Gastroesophageal sphincter (tissue), 4 donors: ENCODE results near the gene USP44. TPM values are rescaled to one million over a fixed set of nuclear protein-coding genes. Genes with fewer than 3 reads are reported as not detected.

ENCODE experiments used
- ATAC-seq: fragments of 150-250 bp; one replicate; pipeline ENCODE4 v1.9.1; 2016; ENCODE audit warnings: mild to moderate bottlenecking, moderate library complexity
- H3K27ac ChIP-seq, 4 donors: fragments of 200-600 bp; sonication (generic) in 3 of 4; 1 replicate in 3 of 4; 2 replicates in 1 of 4; pipeline ENCODE4 v1.5.1; 2016 to 2019
- H3K27me3 ChIP-seq: fragments of 200-600 bp; sonication (generic); one replicate; pipeline ENCODE4 v1.5.1; 2019
- H3K36me3 ChIP-seq, 2 donors: fragments of 200-600 bp; sonication (generic); one replicate each; pipeline ENCODE4 v1.5.1; 2019; ENCODE audit warnings: control low read depth in 1 of 2
- H3K4me1 ChIP-seq, 3 donors: fragments of 200-600 bp; sonication (generic); 1 replicate in 2 of 3; 2 replicates in 1 of 3; pipeline ENCODE4 v1.5.1; 2016 to 2019; ENCODE audit warnings: control low read depth in 2 of 3
- H3K4me3 ChIP-seq, 2 donors: fragments of 200-600 bp; sonication (generic); one replicate each; pipeline ENCODE4 v1.5.1; 2019; ENCODE audit warnings: mild to moderate bottlenecking in 1 of 2, moderate library complexity in 1 of 2
- H3K9me3 ChIP-seq, 3 donors: fragments of 200-600 bp; sonication (generic); one replicate each; pipeline ENCODE4 v1.5.1; 2017 to 2019; ENCODE audit warnings: control low read depth in 2 of 3
- EP300 ChIP-seq: sonication (generic); formaldehyde crosslinking; IDR thresholded peaks from one replicate; pipeline ENCODE4 v1.6.1; 2017; ENCODE audit warnings: antibody characterized with exemption, mild to moderate bottlenecking
- POLR2A ChIP-seq, 2 donors: fragments of 450-650 bp; IDR thresholded peaks; one replicate each; pipeline ENCODE4 v1.6.1; 2017; ENCODE audit warnings: antibody characterized with exemption in 2 of 2, mild to moderate bottlenecking in 2 of 2, moderate library complexity in 1 of 2
- POLR2AphosphoS5 ChIP-seq: sonication (generic); formaldehyde crosslinking; IDR thresholded peaks from one replicate; pipeline ENCODE4 v1.6.1; 2017; ENCODE audit warnings: antibody characterized with exemption
- WGBS, 2 donors: methylation state at CpG; one replicate each; pipeline ENCODE4 v1.1.5; 2018; ENCODE audit warnings: low coverage in 1 of 2; 5-methylcytosine and 5-hydroxymethylcytosine counted together
- total RNA-seq, 4 donors: library from RNA; depleted of rRNA; stranded (reverse); fragments of >200 nt; gene quantifications; one replicate each; pipeline ENCODE4 v1.1.0, GENCODE V29; 2016
- TF ChIP-seq, protein P1 (sequence below), 4 experiments: fragments of 200-600 bp in 2 of 4; fragments of 450-650 bp in 2 of 4; sonication (generic) in 1 of 4; IDR thresholded peaks; one replicate each; pipeline ENCODE4 v1.5.1; 2017 to 2019; ENCODE audit warnings: antibody characterized with exemption in 4 of 4, mild to moderate bottlenecking in 2 of 4, moderate library complexity in 2 of 4

USP44 gene
- total RNA-seq, 4 donors from 2014 or later = 5.9 to 9.7 (median 6.0) TPM

DNA sequence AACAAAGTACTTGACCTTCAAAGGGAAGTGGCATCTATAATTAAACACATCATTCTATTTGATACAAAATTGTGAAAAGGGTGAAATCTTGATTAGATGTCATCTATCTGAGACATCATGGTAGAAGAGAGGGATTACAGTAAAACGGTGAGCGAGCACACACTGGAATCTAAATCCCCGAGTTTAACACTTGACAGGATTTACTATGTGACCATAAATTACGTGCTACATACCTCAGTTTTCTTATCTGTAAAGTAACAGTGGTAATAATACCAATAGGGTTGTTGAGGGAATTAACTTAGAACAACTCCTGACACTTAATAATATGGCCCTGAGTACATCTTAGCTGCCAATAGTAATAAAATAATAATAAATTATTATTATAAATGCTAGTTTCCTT is 13.3 kb downstream of the USP44 start:
- no peak for ATAC-seq
- H3K9me3 ChIP-seq = no peaks in the 10 kb centered on the region
- peaks cover 0 to 14% (median 0%) of the 10 kb centered on the region in 3 donors for H3K4me1 ChIP-seq
- 51 to 86% methylated on average over 4 of the region's 4 CpGs for WGBS, 2 donors
- no peak overlapping the region for H3K27ac ChIP-seq
- no peaks in the 10 kb centered on the region for H3K36me3 ChIP-seq
- no peaks in the 10 kb centered on the region for H3K27me3 ChIP-seq
- TF ChIP-seq, protein P1, sequence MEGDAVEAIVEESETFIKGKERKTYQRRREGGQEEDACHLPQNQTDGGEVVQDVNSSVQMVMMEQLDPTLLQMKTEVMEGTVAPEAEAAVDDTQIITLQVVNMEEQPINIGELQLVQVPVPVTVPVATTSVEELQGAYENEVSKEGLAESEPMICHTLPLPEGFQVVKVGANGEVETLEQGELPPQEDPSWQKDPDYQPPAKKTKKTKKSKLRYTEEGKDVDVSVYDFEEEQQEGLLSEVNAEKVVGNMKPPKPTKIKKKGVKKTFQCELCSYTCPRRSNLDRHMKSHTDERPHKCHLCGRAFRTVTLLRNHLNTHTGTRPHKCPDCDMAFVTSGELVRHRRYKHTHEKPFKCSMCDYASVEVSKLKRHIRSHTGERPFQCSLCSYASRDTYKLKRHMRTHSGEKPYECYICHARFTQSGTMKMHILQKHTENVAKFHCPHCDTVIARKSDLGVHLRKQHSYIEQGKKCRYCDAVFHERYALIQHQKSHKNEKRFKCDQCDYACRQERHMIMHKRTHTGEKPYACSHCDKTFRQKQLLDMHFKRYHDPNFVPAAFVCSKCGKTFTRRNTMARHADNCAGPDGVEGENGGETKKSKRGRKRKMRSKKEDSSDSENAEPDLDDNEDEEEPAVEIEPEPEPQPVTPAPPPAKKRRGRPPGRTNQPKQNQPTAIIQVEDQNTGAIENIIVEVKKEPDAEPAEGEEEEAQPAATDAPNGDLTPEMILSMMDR (IDR thresholded peaks at IDR 0.05) = no peak
- no peak overlapping the region for H3K4me3 ChIP-seq

DNA sequence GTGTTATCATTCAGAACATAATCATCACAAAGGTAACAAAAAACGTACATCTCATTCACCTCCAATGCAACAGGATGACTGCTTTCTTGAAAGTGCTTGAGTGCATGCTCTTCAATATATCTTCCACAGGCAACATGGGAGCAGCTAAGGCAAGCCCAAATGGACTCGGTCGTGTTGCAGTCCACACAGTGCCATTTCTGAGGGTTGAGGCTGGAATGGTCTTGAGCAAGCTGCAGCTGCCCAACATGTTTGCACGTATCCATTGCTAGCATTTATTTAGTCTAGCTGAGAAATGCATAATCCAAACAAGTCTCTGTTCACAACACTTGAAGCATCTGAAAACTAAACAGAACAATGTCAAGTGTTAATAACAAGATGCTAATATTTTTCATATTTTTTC is 17.3 kb downstream of the USP44 start:
- TF ChIP-seq POLR2A (IDR thresholded peaks at IDR 0.05) (no peak), POLR2AphosphoS5 (no peak)
- peaks cover 0 to 14% (median 0%) of the 10 kb centered on the region in 3 donors for H3K4me1 ChIP-seq
- 34 to 37% methylated on average over 2 to 4 of the region's 4 CpGs for WGBS, 2 donors
- peak; percentile 55 for ATAC-seq
- no peaks in the 10 kb centered on the region for H3K9me3 ChIP-seq
- H3K36me3 ChIP-seq = no peaks in the 10 kb centered on the region
- H3K4me3 ChIP-seq = no peak overlapping the region
- H3K27ac ChIP-seq = peak overlapping the region in 2 of 4 donors; percentile 50 to 62
- H3K27me3 ChIP-seq = no peaks in the 10 kb centered on the region

DNA sequence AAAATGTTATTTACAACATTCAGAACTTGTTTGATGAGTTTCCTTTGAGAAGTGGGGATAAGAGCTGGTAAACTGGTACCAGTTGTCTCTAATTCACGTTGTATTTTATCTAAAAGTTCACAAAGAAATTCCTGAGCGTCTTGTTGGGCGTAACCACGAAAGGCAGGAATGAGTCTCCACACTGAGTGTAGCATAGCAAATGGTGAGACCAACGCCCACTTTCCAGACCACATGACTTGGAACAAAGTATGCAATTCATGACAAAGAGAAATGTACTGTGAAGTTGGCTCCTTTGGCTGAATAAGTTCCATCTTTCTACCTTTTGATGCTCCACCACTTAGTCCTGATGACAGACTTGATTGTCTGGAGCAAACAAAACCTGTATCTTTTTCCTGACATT is 18.4 kb downstream of the USP44 start:
- ATAC-seq = no peak
- Histone ChIP-seq H3K4me1 (peaks cover 0 to 14% (median 0%) of the 10 kb centered on the region in 3 donors), H3K4me3 (no peak overlapping the region), H3K36me3 (no peaks in the 10 kb centered on the region), H3K27ac (no peak overlapping the region), H3K27me3 (no peaks in the 10 kb centered on the region), H3K9me3 (no peaks in the 10 kb centered on the region)
- WGBS, 2 donors = 65 to 67% methylated on average over 5 of the region's 5 CpGs
- no peak for TF ChIP-seq POLR2A (IDR thresholded peaks at IDR 0.05)
- no peak for TF ChIP-seq EP300
- TF ChIP-seq POLR2AphosphoS5 = no peak
- TF ChIP-seq, protein P1 (IDR thresholded peaks at IDR 0.05) = no peak

DNA sequence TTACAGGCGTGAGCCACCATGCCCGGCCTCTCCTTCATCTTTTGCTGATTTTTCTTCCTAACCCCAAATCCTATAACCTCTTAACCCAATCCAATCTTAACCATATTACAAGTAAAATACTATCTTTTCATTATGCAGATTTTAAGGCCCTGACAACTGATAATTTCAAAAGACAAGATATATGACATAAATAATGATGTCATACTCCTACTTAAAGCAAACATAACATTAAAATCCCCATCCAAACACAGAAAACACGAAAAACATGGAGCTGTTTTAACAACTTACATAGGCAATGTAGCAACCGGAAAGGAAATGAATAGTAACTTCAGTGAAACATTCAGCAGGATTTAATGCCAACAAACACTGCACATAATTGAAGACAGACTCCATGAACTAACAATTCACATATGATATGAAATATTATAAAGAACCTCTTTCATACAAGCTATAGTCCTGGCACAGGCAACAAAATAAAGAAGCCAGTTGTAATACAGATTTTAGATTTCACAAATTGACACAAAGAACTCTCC is 21.5 kb downstream of the USP44 start:
- WGBS, 2 donors = 67 to 75% methylated on average over 2 to 4 of the region's 4 CpGs

DNA sequence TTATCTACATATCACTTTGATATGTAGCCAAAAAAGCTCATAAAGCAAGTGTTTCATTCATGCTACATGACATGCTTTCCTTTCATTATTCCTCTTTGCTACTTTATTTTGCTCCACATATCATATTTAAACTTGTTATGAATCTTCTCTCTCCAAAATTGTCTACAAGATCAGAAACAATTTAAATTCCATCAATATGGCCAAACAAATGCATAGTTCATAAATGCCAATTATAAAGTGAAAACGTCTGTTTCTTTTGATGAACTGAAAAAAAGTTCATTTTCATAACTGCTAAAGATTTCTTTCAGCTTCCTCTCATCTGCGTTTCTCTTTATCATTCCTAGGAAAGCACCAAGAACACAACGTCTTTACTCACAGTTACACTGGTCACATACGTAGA is 22.8 kb downstream of the USP44 start:
- Histone ChIP-seq H3K9me3 (no peaks in the 10 kb centered on the region), H3K27me3 (no peaks in the 10 kb centered on the region), H3K36me3 (peaks cover 0 to 10% of the 10 kb centered on the region in 2 donors), H3K4me1 (no peaks in the 10 kb centered on the region), H3K4me3 (no peak overlapping the region), H3K27ac (no peak overlapping the region)
- 53 to 71% methylated on average over 4 of the region's 4 CpGs for WGBS, 2 donors
- TF ChIP-seq POLR2A (IDR thresholded peaks at IDR 0.05) (no peak), POLR2AphosphoS5 (no peak), EP300 (no peak)
- TF ChIP-seq, protein P1 (IDR thresholded peaks at IDR 0.05) = no peak
- ATAC-seq = no peak

More for the DNA sequence above, 21.5 kb downstream of the USP44 start:
- Histone ChIP-seq H3K9me3 (no peaks in the 10 kb centered on the region), H3K4me3 (no peak overlapping the region), H3K27me3 (no peaks in the 10 kb centered on the region), H3K4me1 (peaks cover 0 to 9% (median 0%) of the 10 kb centered on the region in 3 donors), H3K36me3 (no peaks in the 10 kb centered on the region), H3K27ac (no peak overlapping the region)
- TF ChIP-seq, protein P1 (IDR thresholded peaks at IDR 0.05) = no peak
- TF ChIP-seq POLR2A (IDR thresholded peaks at IDR 0.05) (no peak), POLR2AphosphoS5 (no peak), EP300 (no peak)
- no peak for ATAC-seq
